GM19395 (cell line): ENCODE data around the gene PLCB1.
"Not testable (repeated sequence)": the region's sequence is repeated elsewhere in the genome, so short reads cannot be mapped to it uniquely, and the experiment has no call there.

ENCODE experiments used
- ATAC-seq: cut with Tn5 transposase; IDR thresholded peaks from one replicate; pipeline ENCODE4 v1.9.1; 2021; ENCODE audit warnings: mild to moderate bottlenecking, moderate library complexity; ENCODE audit not compliant: unreplicated experiment

Gene PLCB1

DNA sequence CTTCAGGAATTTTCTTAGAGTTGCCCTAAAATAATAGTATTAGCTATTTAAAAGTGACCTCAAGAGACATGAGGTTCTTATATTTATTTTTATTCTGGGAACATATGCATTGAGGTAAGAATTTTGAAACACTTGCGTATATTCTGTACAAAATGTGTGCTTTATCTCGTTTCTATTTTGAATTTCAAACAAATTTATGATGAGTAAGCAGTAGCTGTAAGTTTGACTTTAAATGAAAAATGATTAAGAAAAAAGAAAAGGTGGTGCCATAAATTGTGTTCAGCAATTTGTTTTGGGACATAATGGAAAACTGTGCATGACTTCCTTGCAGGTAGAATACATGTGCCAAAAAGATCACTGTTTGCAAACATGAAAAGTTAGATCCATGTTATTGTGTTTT lies 503.8 kb downstream of the PLCB1 start:
- ATAC-seq: no peak

DNA sequence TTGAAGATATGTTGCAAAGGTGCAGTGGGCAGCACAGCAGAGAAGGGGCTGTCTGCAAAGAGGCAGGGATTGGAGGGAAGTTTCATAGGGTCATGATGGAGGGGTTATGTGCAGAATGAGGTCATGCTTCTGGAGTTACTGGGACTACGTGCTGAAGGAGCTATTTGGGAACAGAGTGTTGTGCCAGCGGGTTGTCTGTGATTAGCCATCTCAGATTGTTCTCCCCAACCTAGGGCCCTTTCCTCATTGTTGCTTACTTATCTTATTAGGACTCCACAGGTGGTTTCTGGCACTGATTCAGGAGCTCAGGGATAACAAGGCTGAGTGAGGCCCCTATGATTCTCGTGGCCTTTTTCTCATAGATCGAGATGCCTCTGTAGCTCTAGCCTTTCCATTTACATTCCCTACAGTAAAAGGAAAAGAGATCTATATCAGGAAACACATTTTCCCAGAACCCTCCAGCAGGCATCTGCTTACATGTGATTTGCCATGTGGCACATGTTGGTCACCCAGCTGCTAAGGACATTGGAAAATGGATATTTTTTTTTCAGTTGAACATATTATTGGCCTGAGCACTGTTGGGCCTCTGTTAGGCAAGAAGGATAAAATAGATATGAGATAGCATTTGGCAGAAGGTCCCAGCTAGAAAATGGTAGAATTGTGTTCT lies 507.2 kb downstream of the PLCB1 start:
- ATAC-seq: no peak

GRCh38 chr20:8640461-8640860 lies 508.4 kb downstream of the PLCB1 start:
- ATAC-seq: no peak

GRCh38 chr20:8642247-8642646 lies 510.2 kb downstream of the PLCB1 start:
- ATAC-seq: no peak

- not testable (repeated sequence) for ATAC-seq
Observed at GRCh38 chr20:8644468-8644867, 512.4 kb downstream of the PLCB1 start.

- no peak for ATAC-seq
Observed at GRCh38 chr20:8645326-8645725, 513.3 kb downstream of the PLCB1 start.

GRCh38 chr20:8646033-8646441 lies 514.0 kb downstream of the PLCB1 start:
- ATAC-seq: no peak

DNA sequence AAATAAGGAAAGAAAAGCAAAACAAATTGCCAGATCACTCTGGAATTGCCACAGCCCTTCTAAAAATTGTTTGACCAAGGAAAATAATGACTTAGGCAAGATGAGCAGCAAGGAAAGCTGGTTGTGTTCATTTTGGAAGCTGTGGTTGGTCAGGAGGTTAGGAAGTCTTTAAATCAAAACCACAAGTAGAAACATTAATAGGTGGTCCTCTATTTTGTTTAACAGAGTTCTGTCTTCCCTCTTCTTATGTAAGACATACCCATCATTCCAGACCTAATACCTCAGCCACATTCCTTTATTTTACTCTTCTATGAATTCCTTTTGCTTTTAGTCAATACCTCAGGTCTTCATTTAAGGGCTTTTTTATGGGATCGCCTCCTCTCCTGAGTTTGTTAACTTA lies 514.6 kb downstream of the PLCB1 start:
- ATAC-seq: no peak

DNA sequence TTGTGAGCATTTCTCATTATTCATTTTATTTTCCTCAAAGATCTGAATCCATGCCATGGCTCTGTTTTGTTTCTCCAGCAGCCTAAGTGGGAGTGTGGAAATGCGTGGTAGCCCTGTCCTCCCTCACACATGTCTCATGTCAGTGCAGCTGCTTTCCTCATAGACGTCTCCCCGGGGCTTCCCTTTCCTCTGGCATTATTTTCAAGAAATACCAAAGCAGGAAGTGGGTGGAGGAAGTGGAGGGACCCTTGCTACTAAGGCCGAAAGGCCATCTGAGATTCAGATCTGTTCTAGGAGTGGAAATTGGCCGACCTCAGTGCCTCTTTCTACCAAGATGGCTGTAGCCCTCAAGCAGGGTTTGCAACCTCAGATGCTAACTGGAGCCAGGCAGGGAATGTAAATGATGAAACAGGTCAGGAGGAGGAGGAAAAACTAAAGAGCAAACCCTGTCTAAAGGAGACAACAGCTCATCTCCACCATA lies 515.9 kb downstream of the PLCB1 start:
- ATAC-seq: no peak

DNA sequence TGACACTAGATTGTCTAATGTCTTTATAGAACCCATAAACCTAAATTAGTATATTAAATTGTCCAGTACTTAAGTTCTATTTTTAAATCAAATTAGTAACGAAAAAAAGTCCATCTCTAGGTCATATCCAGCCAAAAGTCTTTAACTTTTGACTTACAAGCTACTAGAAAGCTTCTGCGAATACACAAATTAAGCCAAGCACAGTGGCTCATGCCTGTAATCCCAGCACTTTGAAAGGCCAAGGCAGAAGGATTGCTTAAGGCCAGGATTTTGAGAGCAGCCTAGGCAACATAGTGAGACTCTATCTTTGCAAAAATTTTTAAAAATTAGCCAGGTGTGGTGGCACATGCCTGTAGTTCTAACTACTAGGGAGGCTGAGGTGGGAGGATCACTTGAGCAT lies 516.4 kb downstream of the PLCB1 start:
- no peak for ATAC-seq

- ATAC-seq: no peak
Observed at GRCh38 chr20:8652396-8652795, 520.3 kb downstream of the PLCB1 start.

DNA sequence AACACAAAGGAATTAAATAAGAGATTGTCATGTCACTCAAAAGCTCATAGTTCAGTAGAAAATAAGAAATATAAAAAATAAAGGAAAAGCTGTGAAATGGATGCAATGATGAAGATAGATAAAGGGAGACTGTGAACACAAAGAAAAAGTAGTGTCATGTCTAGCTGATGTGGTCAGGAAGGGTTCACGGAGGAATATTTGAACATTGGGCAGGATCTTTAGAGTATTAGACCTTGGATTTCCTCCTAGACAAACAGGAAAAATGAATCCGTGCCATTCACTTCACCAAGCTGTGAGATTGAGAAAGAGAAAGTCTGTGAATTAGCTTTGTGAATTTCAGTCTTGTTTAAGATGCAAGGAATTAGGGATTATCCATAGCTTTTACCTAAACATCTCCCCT lies 522.4 kb downstream of the PLCB1 start:
- no peak for ATAC-seq

GRCh38 chr20:8656335-8656734 lies 524.3 kb downstream of the PLCB1 start:
- no peak for ATAC-seq

- no peak for ATAC-seq
Observed at GRCh38 chr20:8657664-8658063, 525.6 kb downstream of the PLCB1 start.

DNA sequence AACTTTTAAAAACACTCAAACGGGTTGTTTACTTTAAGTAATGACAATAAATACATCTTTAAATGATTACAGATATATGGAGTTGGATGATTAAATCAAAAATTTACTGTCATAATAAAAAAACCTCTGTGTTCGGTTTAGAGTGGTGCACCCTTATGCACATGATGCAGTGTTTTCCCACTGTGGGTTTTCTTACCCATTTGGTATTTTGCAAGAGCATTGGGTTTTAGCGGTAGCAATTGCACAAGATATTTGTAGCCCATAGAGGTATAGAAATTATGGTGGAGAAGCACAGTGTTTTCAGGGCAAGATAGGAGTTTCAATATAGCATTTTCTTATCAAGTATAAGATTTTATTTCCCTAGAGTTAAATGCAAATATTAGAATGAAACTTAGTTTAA lies 526.0 kb downstream of the PLCB1 start:
- no peak for ATAC-seq

- ATAC-seq: no peak
Observed at GRCh38 chr20:8661229-8661952, 529.3 kb downstream of the PLCB1 start.

- ATAC-seq: no peak
Observed at GRCh38 chr20:8662433-8662954, 530.4 kb downstream of the PLCB1 start.

- ATAC-seq: no peak
Observed at GRCh38 chr20:8663424-8663823, 531.4 kb downstream of the PLCB1 start.

GRCh38 chr20:8664778-8665177 lies 532.7 kb downstream of the PLCB1 start:
- ATAC-seq: no peak

- no peak for ATAC-seq
Observed at GRCh38 chr20:8667306-8667705, 535.2 kb downstream of the PLCB1 start.

GRCh38 chr20:8670207-8670892 lies 538.3 kb downstream of the PLCB1 start:
- no peak for ATAC-seq

- ATAC-seq: no peak
Observed at GRCh38 chr20:8670893-8671215, 538.8 kb downstream of the PLCB1 start.
